Measurements from ENCODE around the gene HELLS. TPM values are rescaled to one million over a fixed set of nuclear protein-coding genes. Genes with fewer than 3 reads are reported as not detected.
A peak's percentile ranks its signal among the peaks of the same experiment; 100 is the strongest.

HELLS gene
- total RNA-seq, 1 experiment from 2014 or later = 64.4 TPM

DNA sequence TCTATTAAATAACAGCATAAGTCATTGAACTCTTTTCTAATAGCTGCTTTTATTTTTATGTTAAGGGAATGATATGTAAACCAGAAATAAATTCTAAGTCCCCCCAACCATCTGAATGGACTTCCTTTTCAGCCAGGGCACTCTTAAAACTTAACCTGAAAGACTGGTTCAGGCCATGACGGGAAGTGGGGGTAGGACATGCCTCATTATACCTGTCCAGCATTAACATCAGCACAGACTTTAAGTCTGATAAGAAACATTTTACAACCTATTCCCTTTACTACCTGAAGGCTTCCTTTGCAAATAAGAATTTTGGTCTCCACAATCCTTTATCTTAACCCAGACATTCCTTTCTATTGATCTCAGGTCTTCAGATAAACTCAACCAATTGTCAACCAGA is 81.9 kb downstream of the HELLS start:
- Histone ChIP-seq H2AFZ (no peak overlapping the region), H3K9me2 (ENCODE audit: insufficient read depth) (no peaks in the 10 kb centered on the region), H3K36me3 (ENCODE audit: low read depth) (no peaks in the 10 kb centered on the region), H3K4me1 (replicated peaks; ENCODE audit: insufficient read depth) (no peaks in the 10 kb centered on the region), H4K20me1 (ENCODE audit: insufficient read depth) (no peaks in the 10 kb centered on the region), H3K79me2 (ENCODE audit: low read depth) (no peaks in the 10 kb centered on the region), H3K27ac (no peak overlapping the region), H3K27me3 (ENCODE audit: insufficient read depth, low read depth) (no peaks in the 10 kb centered on the region), H3K4me2 (no peak overlapping the region), H3K9me3 (ENCODE audit: insufficient read depth, low read depth) (no peaks in the 10 kb centered on the region), H3F3A (ENCODE audit: insufficient read depth, low read depth) (no peaks in the 10 kb centered on the region), H3K4me3 (no peak overlapping the region)
- ChIA-PET CTCF (no interaction called here), POLR2A (ENCODE audit: unreplicated experiment) (no interaction called here)
- intact Hi-C loops (cut with micrococcal nuclease; ENCODE audit: unreplicated experiment) = loop anchor here (10.0 kb wide), 1 partner anchor 737 kb away; no protein-coding TSS in a partner anchor
- BruUV-seq (replicated peaks) = no TSS peak
- no peak for DNase-seq
- TF ChIP-seq, protein P1, sequence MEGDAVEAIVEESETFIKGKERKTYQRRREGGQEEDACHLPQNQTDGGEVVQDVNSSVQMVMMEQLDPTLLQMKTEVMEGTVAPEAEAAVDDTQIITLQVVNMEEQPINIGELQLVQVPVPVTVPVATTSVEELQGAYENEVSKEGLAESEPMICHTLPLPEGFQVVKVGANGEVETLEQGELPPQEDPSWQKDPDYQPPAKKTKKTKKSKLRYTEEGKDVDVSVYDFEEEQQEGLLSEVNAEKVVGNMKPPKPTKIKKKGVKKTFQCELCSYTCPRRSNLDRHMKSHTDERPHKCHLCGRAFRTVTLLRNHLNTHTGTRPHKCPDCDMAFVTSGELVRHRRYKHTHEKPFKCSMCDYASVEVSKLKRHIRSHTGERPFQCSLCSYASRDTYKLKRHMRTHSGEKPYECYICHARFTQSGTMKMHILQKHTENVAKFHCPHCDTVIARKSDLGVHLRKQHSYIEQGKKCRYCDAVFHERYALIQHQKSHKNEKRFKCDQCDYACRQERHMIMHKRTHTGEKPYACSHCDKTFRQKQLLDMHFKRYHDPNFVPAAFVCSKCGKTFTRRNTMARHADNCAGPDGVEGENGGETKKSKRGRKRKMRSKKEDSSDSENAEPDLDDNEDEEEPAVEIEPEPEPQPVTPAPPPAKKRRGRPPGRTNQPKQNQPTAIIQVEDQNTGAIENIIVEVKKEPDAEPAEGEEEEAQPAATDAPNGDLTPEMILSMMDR (conservative IDR thresholded peaks at IDR 0.05) = no peak
- no peak for TF ChIP-seq EZH2 (IDR thresholded peaks at IDR 0.05; ENCODE audit: low read depth)

DNA sequence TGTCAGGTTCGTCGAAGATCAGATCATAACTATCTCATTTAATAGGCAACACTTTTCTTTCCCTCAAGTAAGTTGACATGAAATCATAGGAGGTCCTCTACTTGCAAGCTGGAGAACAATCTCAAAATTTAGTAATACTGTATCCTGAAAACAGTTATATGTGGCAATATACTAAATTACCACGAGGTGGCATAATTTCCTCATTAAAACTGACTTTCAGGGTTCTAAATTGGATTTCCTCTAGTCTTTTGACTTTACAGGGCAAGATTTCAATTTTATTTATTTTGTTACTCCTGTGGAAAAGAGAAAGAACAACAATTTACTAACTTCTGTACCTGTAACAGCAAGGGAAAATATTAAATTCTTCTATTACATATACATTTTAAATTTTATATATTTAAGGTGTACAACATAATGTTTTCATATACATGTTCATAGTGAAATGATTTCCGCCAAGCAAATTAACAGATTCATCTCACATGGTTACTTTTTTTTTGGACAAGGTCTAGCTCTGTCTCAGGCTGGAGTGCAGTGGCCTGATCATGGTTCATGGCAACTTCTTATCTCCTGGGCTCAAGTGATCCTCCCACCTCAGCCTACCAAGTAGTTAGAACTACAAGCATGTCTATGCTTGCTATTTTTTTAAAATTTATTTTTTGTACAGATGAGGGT is 84.6 kb downstream of the HELLS start:
- H3K4me2 ChIP-seq = no peak overlapping the region
- H3F3A ChIP-seq (ENCODE audit: insufficient read depth, low read depth) = no peaks in the 10 kb centered on the region
- H4K20me1 ChIP-seq (ENCODE audit: insufficient read depth) = no peaks in the 10 kb centered on the region
- TF ChIP-seq, protein P1 (conservative IDR thresholded peaks at IDR 0.05) = peak; percentile 75
- TF ChIP-seq EZH2 (IDR thresholded peaks at IDR 0.05; ENCODE audit: low read depth) = no peak
- H3K27ac ChIP-seq = no peak overlapping the region
- DNase-seq = no peak
- no peaks in the 10 kb centered on the region for H3K9me3 ChIP-seq (ENCODE audit: insufficient read depth, low read depth)
- intact Hi-C loops (cut with micrococcal nuclease; ENCODE audit: unreplicated experiment) = loop anchor here (5.0 kb wide), 1 partner anchor 552 kb away; no protein-coding TSS in a partner anchor
- no peaks in the 10 kb centered on the region for H3K27me3 ChIP-seq (ENCODE audit: insufficient read depth, low read depth)
- no peak overlapping the region for H3K4me3 ChIP-seq
- H3K36me3 ChIP-seq (ENCODE audit: low read depth) = no peaks in the 10 kb centered on the region
- POLR2A ChIA-PET (ENCODE audit: unreplicated experiment) = no interaction called here
- no TSS peak for BruUV-seq (replicated peaks)
- CTCF ChIA-PET = no interaction called here
- no peaks in the 10 kb centered on the region for H3K79me2 ChIP-seq (ENCODE audit: low read depth)
- H3K4me1 ChIP-seq (replicated peaks; ENCODE audit: insufficient read depth) = no peaks in the 10 kb centered on the region
- H3K9me2 ChIP-seq (ENCODE audit: insufficient read depth) = no peaks in the 10 kb centered on the region
- H2AFZ ChIP-seq = no peak overlapping the region

DNA sequence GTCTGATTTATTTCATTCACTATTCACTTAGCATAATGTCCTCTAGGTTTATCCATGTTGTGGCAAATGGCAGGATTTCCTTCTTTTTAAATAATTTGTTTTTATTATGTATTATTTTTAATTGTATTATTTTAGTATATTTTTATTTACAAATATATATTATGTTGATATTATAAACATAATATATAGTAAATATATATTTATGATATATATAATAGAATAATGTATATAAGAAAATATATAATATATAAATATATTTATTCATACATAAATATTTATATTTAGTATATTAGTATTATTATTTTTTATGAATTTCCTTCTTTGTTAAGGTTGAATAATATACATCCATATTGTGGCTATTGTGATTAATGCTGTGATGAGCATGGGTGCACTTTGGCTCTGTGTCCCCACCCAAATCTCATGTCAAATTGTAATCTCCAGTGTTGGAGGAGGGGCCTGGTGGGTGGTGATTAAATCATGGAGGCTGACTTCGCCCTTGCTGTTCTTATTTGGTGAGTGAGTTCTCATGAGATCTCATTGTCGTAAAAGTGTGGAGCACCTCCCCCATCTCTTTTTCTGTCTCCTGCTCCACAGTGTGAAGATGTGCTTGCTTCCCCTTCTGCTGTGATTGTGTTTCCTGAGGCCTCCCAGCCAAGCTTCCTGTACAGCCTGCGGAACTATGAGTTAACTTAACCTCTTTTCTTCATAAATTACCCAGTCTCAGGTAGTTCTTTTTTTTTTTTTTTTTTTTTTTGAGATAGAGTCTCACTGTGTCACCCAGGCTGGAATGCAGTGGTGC is 85.7 kb downstream of the HELLS start:
- intact Hi-C loops (cut with micrococcal nuclease; ENCODE audit: unreplicated experiment) = loop anchor here (5.0 kb wide), 1 partner anchor 551 kb away; no protein-coding TSS in a partner anchor
- Histone ChIP-seq H3F3A (ENCODE audit: insufficient read depth, low read depth) (no peaks in the 10 kb centered on the region), H3K27me3 (ENCODE audit: insufficient read depth, low read depth) (no peaks in the 10 kb centered on the region)

More for the DNA sequence above, 85.7 kb downstream of the HELLS start:
- BruUV-seq (replicated peaks) = no TSS peak
- no peak overlapping the region for H3K4me3 ChIP-seq
- H3K4me1 ChIP-seq (replicated peaks; ENCODE audit: insufficient read depth) = no peaks in the 10 kb centered on the region
- H3K4me2 ChIP-seq = no peak overlapping the region
- no peaks in the 10 kb centered on the region for H4K20me1 ChIP-seq (ENCODE audit: insufficient read depth)
- no peaks in the 10 kb centered on the region for H3K9me3 ChIP-seq (ENCODE audit: insufficient read depth, low read depth)
- H3K36me3 ChIP-seq (ENCODE audit: low read depth) = no peaks in the 10 kb centered on the region
- no peak for DNase-seq
- ChIA-PET POLR2A (ENCODE audit: unreplicated experiment) (no interaction called here), CTCF (no interaction called here)
- no peak overlapping the region for H2AFZ ChIP-seq
- no peaks in the 10 kb centered on the region for H3K79me2 ChIP-seq (ENCODE audit: low read depth)
- no peaks in the 10 kb centered on the region for H3K9me2 ChIP-seq (ENCODE audit: insufficient read depth)
- TF ChIP-seq, protein P1 (conservative IDR thresholded peaks at IDR 0.05) = no peak
- no peak for TF ChIP-seq EZH2 (IDR thresholded peaks at IDR 0.05; ENCODE audit: low read depth)
- H3K27ac ChIP-seq = no peak overlapping the region

Measured in PC-9 (cell line).